ENCODE data around the gene OSBPL10.

DNA sequence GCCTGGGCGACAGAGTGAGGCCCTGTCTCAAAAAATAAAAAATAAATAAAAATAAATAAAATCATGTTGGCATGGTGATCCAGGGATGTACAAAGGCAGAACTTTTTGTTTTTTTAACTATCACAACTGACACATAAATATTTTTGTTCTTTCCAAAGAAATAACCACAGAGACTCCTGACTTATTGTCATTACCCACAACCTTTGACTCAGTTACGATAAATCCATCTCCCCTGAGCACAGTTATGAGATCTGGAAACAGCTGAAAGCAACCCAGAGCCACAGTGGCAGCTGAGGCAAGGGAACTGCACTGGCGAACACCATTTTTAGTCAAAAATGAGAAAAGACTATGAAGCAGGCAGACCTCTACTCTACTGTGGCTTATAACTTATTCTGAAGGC lies 24.0 kb downstream of the OSBPL10 start:
- TF ChIP-seq, protein P1, sequence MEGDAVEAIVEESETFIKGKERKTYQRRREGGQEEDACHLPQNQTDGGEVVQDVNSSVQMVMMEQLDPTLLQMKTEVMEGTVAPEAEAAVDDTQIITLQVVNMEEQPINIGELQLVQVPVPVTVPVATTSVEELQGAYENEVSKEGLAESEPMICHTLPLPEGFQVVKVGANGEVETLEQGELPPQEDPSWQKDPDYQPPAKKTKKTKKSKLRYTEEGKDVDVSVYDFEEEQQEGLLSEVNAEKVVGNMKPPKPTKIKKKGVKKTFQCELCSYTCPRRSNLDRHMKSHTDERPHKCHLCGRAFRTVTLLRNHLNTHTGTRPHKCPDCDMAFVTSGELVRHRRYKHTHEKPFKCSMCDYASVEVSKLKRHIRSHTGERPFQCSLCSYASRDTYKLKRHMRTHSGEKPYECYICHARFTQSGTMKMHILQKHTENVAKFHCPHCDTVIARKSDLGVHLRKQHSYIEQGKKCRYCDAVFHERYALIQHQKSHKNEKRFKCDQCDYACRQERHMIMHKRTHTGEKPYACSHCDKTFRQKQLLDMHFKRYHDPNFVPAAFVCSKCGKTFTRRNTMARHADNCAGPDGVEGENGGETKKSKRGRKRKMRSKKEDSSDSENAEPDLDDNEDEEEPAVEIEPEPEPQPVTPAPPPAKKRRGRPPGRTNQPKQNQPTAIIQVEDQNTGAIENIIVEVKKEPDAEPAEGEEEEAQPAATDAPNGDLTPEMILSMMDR (IDR thresholded peaks at IDR 0.05; ENCODE audit: low read depth, low read length): no peak
- no peak for TF ChIP-seq EZH2phosphoT487 (IDR thresholded peaks at IDR 0.05; ENCODE audit: low read depth)
